GM12878 (cell line): ENCODE data around the gene C8G. TPM values are rescaled to one million over a fixed set of nuclear protein-coding genes. Genes with fewer than 3 reads are reported as not detected.

ENCODE experiments used
- ATAC-seq: fragments of 200-7000 bp; cut with Tn5 transposase; 3 replicates; pipeline ENCODE4 v1.9.1; 2020; ENCODE audit warnings: mild to moderate bottlenecking, moderate library complexity
- BruUV-seq: library from RNA; stranded (reverse); fragments of 400-500 nt; replicated peaks from 2 replicates; lab custom pipeline; 2021; lab: Mats Ljungman, UMichigan
- CTCF ChIA-PET: fragments of 300-600 bp; sonication (Branson Sonifier 250); formaldehyde crosslinking; extraction: SDS; loops from one replicate; lab custom pipeline; 2021; ENCODE audit warnings: inconsistent platforms; lab: Yijun Ruan, JAX
- POLR2A ChIA-PET: fragments of 350-600 bp; formaldehyde crosslinking; extraction: SDS; loops from one replicate; lab custom pipeline; 2021; ENCODE audit warnings: inconsistent platforms; lab: Charles Lee
- RAD21 ChIA-PET: fragments of 300-600 bp; sonication (Branson Sonifier 250); formaldehyde crosslinking; loops from one replicate; lab custom pipeline; 2023; ENCODE audit warnings: antibody characterized with exemption; ENCODE audit not compliant: unreplicated experiment; lab: Charles Lee
- SMC1A ChIA-PET: fragments of 300-600 bp; sonication (Branson Sonifier 250); formaldehyde crosslinking; loops from one replicate; lab custom pipeline; 2023; ENCODE audit not compliant: unreplicated experiment, uncharacterized antibody; lab: Charles Lee
- DNase-seq: peaks from one replicate; pipeline ENCODE4 v3.0.0-alpha.2; 2011; ENCODE audit warnings: low read depth, low spot score
- FAIRE-seq: peaks from 3 replicates; lab custom pipeline; 2011; peaks lifted over from hg19 to GRCh38; lab: Jason Lieb, UNC
- H2AFZ ChIP-seq: 2 replicates; pipeline ENCODE4 v1.6.0; 2011; ENCODE audit warnings: low read depth, low read length, control low read depth; ENCODE audit not compliant: control insufficient read depth
- H3K27ac ChIP-seq: 2 replicates; pipeline ENCODE4 v1.5.1; 2011; ENCODE audit warnings: control low read depth; ENCODE audit not compliant: control insufficient read depth, insufficient read depth
- H3K27me3 ChIP-seq, 2 experiments: replicated peaks in 1 of 2; 2 replicates each; pipeline versions ENCODE4 v1.6.0 to v1.6.1; 2011; ENCODE audit warnings: low read length in 1 of 2; ENCODE audit not compliant: control insufficient read depth in 2 of 2, insufficient read depth in 2 of 2
- H3K36me3 ChIP-seq, 2 experiments: 2 replicates each; pipeline ENCODE4 v1.5.1; 2011; ENCODE audit warnings: low read length in 1 of 2; ENCODE audit not compliant: control insufficient read depth in 2 of 2, insufficient read depth in 2 of 2
- H3K4me1 ChIP-seq: 2 replicates; pipeline ENCODE4 v1.6.1; 2011; ENCODE audit warnings: mild to moderate bottlenecking, low read length, moderate library complexity, mixed read lengths; ENCODE audit not compliant: control insufficient read depth, insufficient read depth
- H3K4me2 ChIP-seq: 2 replicates; pipeline ENCODE4 v1.6.0; 2011; ENCODE audit warnings: control low read depth; ENCODE audit not compliant: control insufficient read depth, insufficient read depth
- H3K4me3 ChIP-seq: fragments of 200-600 bp; sonication (generic); 2 replicates; pipeline ENCODE4 v1.5.1; 2016
- H3K79me2 ChIP-seq: 2 replicates; pipeline ENCODE4 v1.6.0; 2011; ENCODE audit warnings: low read length; ENCODE audit not compliant: control insufficient read depth, insufficient read depth
- H3K9ac ChIP-seq: 2 replicates; pipeline ENCODE4 v1.8.0; 2011; ENCODE audit warnings: low read length, control low read depth, mixed read lengths; ENCODE audit not compliant: control insufficient read depth, insufficient read depth
- H3K9me3 ChIP-seq: replicated peaks from 3 replicates; pipeline ENCODE4 v1.5.1; 2011; ENCODE audit warnings: mild to moderate bottlenecking, low read length; ENCODE audit not compliant: control insufficient read depth, insufficient read depth
- H4K20me1 ChIP-seq: 2 replicates; pipeline ENCODE4 v1.6.0; 2011; ENCODE audit not compliant: control insufficient read depth, insufficient read depth
- ASH2L ChIP-seq: fragments of 300-600, 200-600 bp; sonication (generic); IDR thresholded peaks from 2 replicates; pipeline ENCODE4 v1.6.1; 2017; ENCODE audit warnings: low read depth, mild to moderate bottlenecking, borderline replicate concordance
- BRCA1 ChIP-seq: IDR thresholded peaks from 2 replicates; pipeline ENCODE4 v1.6.1; 2011; ENCODE audit warnings: low read depth, low read length, improper control_type of control experiment
- EP300 ChIP-seq, 2 experiments: fragments of 150-350 bp in 1 of 2; IDR thresholded peaks; 2 replicates each; pipeline ENCODE4 v1.6.1; 2011 to 2012; ENCODE audit warnings: low read depth in 2 of 2, low read length in 2 of 2, borderline replicate concordance in 1 of 2, improper control_type of control experiment in 1 of 2, inconsistent platforms in 1 of 2; ENCODE audit not compliant: control insufficient read depth in 1 of 2
- GABPA ChIP-seq: IDR thresholded peaks from 2 replicates; pipeline ENCODE4 v1.6.1; 2014; ENCODE audit warnings: antibody characterized with exemption, low read depth, mild to moderate bottlenecking, inconsistent platforms
- HDAC6 ChIP-seq: fragments of 200-600 bp; sonication (generic); IDR thresholded peaks from one replicate; pipeline ENCODE4 v1.8.0; 2017; ENCODE audit warnings: antibody characterized with exemption; ENCODE audit not compliant: unreplicated experiment
- JUND ChIP-seq: IDR thresholded peaks from 2 replicates; pipeline ENCODE4 v1.6.1; 2012; ENCODE audit warnings: low read depth, mild to moderate bottlenecking, low read length, improper control_type of control experiment, moderate library complexity
- KLF5 ChIP-seq: fragments of 450-650 bp; IDR thresholded peaks from 2 replicates; pipeline ENCODE4 v1.6.1; 2014; ENCODE audit warnings: mild to moderate bottlenecking; ENCODE audit not compliant: partially characterized antibody
- RUNX3 ChIP-seq: IDR thresholded peaks from 2 replicates; pipeline ENCODE4 v1.6.1; 2012; ENCODE audit warnings: low read length, inconsistent platforms
- TARDBP ChIP-seq: IDR thresholded peaks from 2 replicates; pipeline ENCODE4 v1.6.1; 2016; ENCODE audit warnings: borderline replicate concordance
- TCF3 ChIP-seq: IDR thresholded peaks from 2 replicates; pipeline ENCODE4 v1.6.1; 2012; ENCODE audit warnings: low read depth, mild to moderate bottlenecking, low read length, borderline replicate concordance; ENCODE audit not compliant: insufficient read depth
- ZBTB40 ChIP-seq: fragments of 450-650 bp; IDR thresholded peaks from 2 replicates; pipeline ENCODE4 v1.6.1; 2016; ENCODE audit warnings: mild to moderate bottlenecking, moderate library complexity, borderline replicate concordance
- ZNF592 ChIP-seq: fragments of 450-650 bp; IDR thresholded peaks from 2 replicates; pipeline ENCODE4 v1.6.1; 2017; ENCODE audit warnings: mild to moderate bottlenecking, moderate library complexity
- ZNF622 ChIP-seq: fragments of 450-650 bp; IDR thresholded peaks from 2 replicates; pipeline ENCODE4 v1.6.1; 2017; ENCODE audit warnings: mild to moderate bottlenecking, inconsistent platforms
- WGBS: methylation state at CpG from one replicate; pipeline ENCODE4 v1.1.6; 2016; ENCODE audit warnings: low lambda C conversion rate; ENCODE audit not compliant: insufficient replicate concordance, insufficient coverage; ENCODE audit errors: missing lambda C conversion rate; 5-methylcytosine and 5-hydroxymethylcytosine counted together
- in situ Hi-C: fragments of 300-500 bp; cut with MboI; formaldehyde crosslinking; loops from 9 replicates; pipeline ENCODE4 v1.14.3; 2018; ENCODE audit warnings: mixed read lengths
- intact Hi-C: fragments of 100-400 bp; cut with micrococcal nuclease; formaldehyde crosslinking; loops from one replicate; pipeline ENCODE4 v1.14.2; 2022; ENCODE audit not compliant: unreplicated experiment
- polyA plus RNA-seq, 11 experiments: library from polyadenylated mRNA; depleted of rRNA in 4 of 11; unstranded in 6 of 11; stranded (reverse) in 5 of 11; fragments of >200 nt; fragmentation: Nextera tagmentation in 4 of 11; fragmentation: Illumina TruSeq in 1 of 11; extraction: Ambion mirVana in 4 of 11; extraction: Trizol in 1 of 11; gene quantifications; 1 replicate in 1 of 11; 2 replicates in 10 of 11; pipeline versions ENCODE4 v1.2.1 to v1.2.3, GENCODE V29; 2011 to 2016; ENCODE audit warnings: inconsistent platforms in 2 of 11, missing spikeins in 2 of 11, low read depth in 1 of 11
- total RNA-seq, 4 experiments: library from RNA; depleted of rRNA in 3 of 4; stranded (reverse); fragments of >200 nt in 3 of 4; fragmentation: Illumina TruSeq in 1 of 4; extraction: Trizol in 1 of 4; gene quantifications; 2 replicates each; pipeline versions ENCODE4 v1.2.1 to v1.2.3, GENCODE V29; 2013 to 2021

C8G gene
- total and polyA plus RNA-seq, 10 of the 15 experiments (the other 5 are each of a cell fraction or from before 2014, with no cell fraction given): 0.26 to 0.69 (median 0.50) TPM; not detected in 7

- no peak for TF ChIP-seq EP300 (IDR thresholded peaks at IDR 0.05; ENCODE audit: borderline replicate concordance in 1 of 2, control insufficient read depth in 1 of 2, low read depth in 2 of 2, low read length in 2 of 2)
- no peak for TF ChIP-seq GABPA
- no peak for TF ChIP-seq HDAC6
Measured at GRCh38 chr9:136913701-136914438, 31.2 kb upstream of the C8G start (continued).

- 95% methylated on average over 21 of the region's 21 CpGs for WGBS
- no peak overlapping the region for H3K9ac ChIP-seq
- SMC1A ChIA-PET: no interaction called here
- no peaks in the 10 kb centered on the region for H3K9me3 ChIP-seq
- no peak overlapping the region for H3K4me2 ChIP-seq
- intact Hi-C loops (no loop called here), in situ Hi-C loops (no loop called here)
- H4K20me1 ChIP-seq: no peaks in the 10 kb centered on the region; the same call in 1 of the 2 replicates
- POLR2A ChIA-PET: no interaction called here
- ATAC-seq: no peak
- H2AFZ ChIP-seq: no peak overlapping the region
- no peak overlapping the region for H3K4me3 ChIP-seq
- no peak for FAIRE-seq
- BruUV-seq: no TSS peak
- no peaks in the 10 kb centered on the region for H3K27me3 ChIP-seq
- peaks cover 29 to 38% of the 10 kb centered on the region in 2 experiments for H3K36me3 ChIP-seq
- no peaks in the 10 kb centered on the region for H3K79me2 ChIP-seq
- RAD21 ChIA-PET: no interaction called here
- H3K4me1 ChIP-seq: no peaks in the 10 kb centered on the region
- DNase-seq: no peak
- H3K27ac ChIP-seq: no peak overlapping the region
- CTCF ChIA-PET: no interaction called here
- TF ChIP-seq RUNX3 (no peak), JUND (no peak), BRCA1 (no peak), TCF3 (no peak), ZNF622 (no peak), TARDBP (no peak), ZNF592 (no peak), ASH2L (no peak), KLF5 (no peak), ZBTB40 (no peak)
Measured at GRCh38 chr9:136915632-136916329, 29.3 kb upstream of the C8G start.
